ENCODE measurements around the gene FRMD1.

- TF ChIP-seq CTCF (IDR thresholded peaks at IDR 0.05) (no peak), POLR2A (IDR thresholded peaks at IDR 0.05) (no peak)
Observed at GRCh38 chr6:168091381-168092264, 12.6 kb upstream of the FRMD1 start.
